ENCODE data around the gene TREML4. TPM values are rescaled to one million over a fixed set of nuclear protein-coding genes. Genes with fewer than 3 reads are reported as not detected.

The TREML4 gene
- total and polyA plus RNA-seq, 2 of the 8 experiments (the other 6 are each of a cell fraction or from before 2014, with no cell fraction given), result not detected

GRCh38 chr6:41182069-41183034, 45.8 kb upstream of the TREML4 start (continued):
- TF ChIP-seq POLR2A (IDR thresholded peaks at IDR 0.05; ENCODE audit: control extremely low read depth in 1 of 2, low read depth in 2 of 2, low read length in 2 of 2) (no peak), USF2 (IDR thresholded peaks at IDR 0.05; ENCODE audit: low read length) (peak; percentile 29; the same call in 1 of the 2 replicates), RAD21 (IDR thresholded peaks at IDR 0.05 in 1 of 2, conservative IDR thresholded peaks at IDR 0.05 in 1 of 2; ENCODE audit: low read depth in 2 of 2, low read length in 2 of 2) (peak; percentile 69 to 81)
